ENCODE data around the gene DHRS1. TPM values are rescaled to one million over a fixed set of nuclear protein-coding genes. Genes with fewer than 3 reads are reported as not detected.

The DHRS1 gene
- total and polyA plus RNA-seq, 2 of the 4 experiments (the other 2 are of a cell fraction): 15.8 to 38.6 TPM

- H4K91ac ChIP-seq (ENCODE audit: insufficient read depth, low read depth, low read length): no peak overlapping the region
- dilution Hi-C loops (cut with HindIII; ENCODE audit: low sequenced_read_pairs, unreplicated experiment): no loop called here
- no peak overlapping the region for H3K4me3 ChIP-seq (ENCODE audit: insufficient read depth, low read depth, low read length)
- no peak overlapping the region for H2AK5ac ChIP-seq (ENCODE audit: low read depth, low read length)
- no peak overlapping the region for H3K9ac ChIP-seq (ENCODE audit: low read depth, low read length)
- in situ Hi-C loops (cut with MboI; ENCODE audit: low sequenced_read_pairs): no loop called here
- H3K27me3 ChIP-seq (ENCODE audit: control insufficient read depth, insufficient read depth, low read length): no peaks in the 10 kb centered on the region
- no peak overlapping the region for H3K4ac ChIP-seq (ENCODE audit: low read depth, low read length)
- WGBS, 2 experiments (ENCODE audit: extremely low coverage in 2 of 2, insufficient read length in 1 of 2): 74% methylated on average over 8 of the region's 13 CpGs; no CpG with 5 or more reads in 1 of the 2 experiments
- no peak overlapping the region for H4K8ac ChIP-seq (ENCODE audit: low read depth in 2 of 2, low read length in 2 of 2)
- no peak overlapping the region for H4K5ac ChIP-seq (ENCODE audit: low read depth, low read length)
- no peak for TF ChIP-seq NFE2L2 (IDR thresholded peaks at IDR 0.05; ENCODE audit: low read depth, low read length)
- TF ChIP-seq USF2 (IDR thresholded peaks at IDR 0.05; ENCODE audit: low read depth, low read length): no peak
- TF ChIP-seq ELK1 (IDR thresholded peaks at IDR 0.05; ENCODE audit: borderline replicate concordance, low read depth, low read length): no peak
- no peak for TF ChIP-seq MXI1 (IDR thresholded peaks at IDR 0.05; ENCODE audit: borderline replicate concordance, low read depth, low read length)
- no peak for TF ChIP-seq CEBPB (IDR thresholded peaks at IDR 0.05; ENCODE audit: low read depth, low read length)
- no peak for TF ChIP-seq SMC3 (IDR thresholded peaks at IDR 0.05; ENCODE audit: low read depth, low read length)
- no peaks in the 10 kb centered on the region for H3K79me1 ChIP-seq (ENCODE audit: low read depth in 1 of 2, low read length in 2 of 2)
- H2BK5ac ChIP-seq (ENCODE audit: low read depth, low read length, poor library complexity, severe bottlenecking): no peak overlapping the region
- intact Hi-C loops (cut with micrococcal nuclease): no loop called here
- no peak overlapping the region for H2BK120ac ChIP-seq (ENCODE audit: low read depth, low read length)
- no peak for ATAC-seq (ENCODE audit: low read depth)
- no peaks in the 10 kb centered on the region for H4K20me1 ChIP-seq (ENCODE audit: insufficient read depth, low read length)
- no peaks in the 10 kb centered on the region; the same call in 1 of the 2 replicates for H3K36me3 ChIP-seq (ENCODE audit: control insufficient read depth, insufficient read depth, low read length)
- no peak overlapping the region for H3K14ac ChIP-seq (replicated peaks; ENCODE audit: low read depth, low read length)
- no peak overlapping the region for H3K4me2 ChIP-seq (ENCODE audit: low read depth, low read length)
- no peak overlapping the region for H3K56ac ChIP-seq (ENCODE audit: extremely low read depth, insufficient read depth, low read length)
- no TSS peak for BruUV-seq (replicated peaks)
- no peak for DNase-seq
- H3K18ac ChIP-seq (ENCODE audit: low read depth, low read length): no peak overlapping the region
- no peak overlapping the region for H3K23ac ChIP-seq (ENCODE audit: low read depth, low read length)
- ChIA-PET POLR2A (ENCODE audit: unreplicated experiment) (no interaction called here), CTCF (no interaction called here)
- H2BK20ac ChIP-seq (ENCODE audit: low read depth, low read length): no peak overlapping the region
- H3K9me3 ChIP-seq (ENCODE audit: control insufficient read depth, insufficient read depth, low read length): no peaks in the 10 kb centered on the region
- H3K9me1 ChIP-seq (ENCODE audit: insufficient read depth, low read length): peaks cover 25% of the 10 kb centered on the region
- H3K4me1 ChIP-seq (ENCODE audit: control insufficient read depth, insufficient read depth, low read length): peaks cover 13% of the 10 kb centered on the region
- no peak overlapping the region for H2BK15ac ChIP-seq (ENCODE audit: low read depth, low read length)
- no peak overlapping the region for H2AK9ac ChIP-seq (replicated peaks; ENCODE audit: low read depth, low read length, poor library complexity)
- no peak overlapping the region for H3K27ac ChIP-seq (ENCODE audit: insufficient read depth, low read length)
- peak overlapping the region; percentile 24 for H2AFZ ChIP-seq (replicated peaks; ENCODE audit: low read length, poor library complexity)
Observed at GRCh38 chr14:24249230-24250021, 50.2 kb downstream of the DHRS1 start.
